NCI-H2227 treated with DMSO at 0.1 percent for 48 hours (cell line): ENCODE data around the gene CIDEA.

Source experiments
- DNase-seq: peaks from one replicate; lab custom pipeline; 2025; lab: John Stamatoyannopoulos, UW

Gene CIDEA

DNA sequence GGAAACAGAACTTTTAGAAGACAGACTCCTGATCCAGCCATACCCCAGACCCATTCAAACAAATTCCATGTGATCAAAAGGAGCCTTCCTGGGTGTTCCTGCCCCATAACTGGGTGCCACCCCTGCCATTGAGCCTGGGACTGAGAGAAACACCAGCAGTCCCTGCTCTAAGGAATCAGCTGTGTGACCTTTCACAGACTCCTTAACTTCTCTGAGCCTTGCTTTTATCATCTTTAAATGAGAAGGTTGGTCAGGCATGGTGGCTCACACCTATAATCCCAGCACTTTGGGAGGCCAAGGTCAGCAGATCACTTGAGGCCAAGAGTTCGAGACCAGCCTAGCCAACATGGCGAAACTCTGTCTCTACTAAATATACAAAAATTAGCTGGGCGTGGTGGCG is 20.6 kb downstream of the CIDEA start:
- DNase-seq: no peak

DNA sequence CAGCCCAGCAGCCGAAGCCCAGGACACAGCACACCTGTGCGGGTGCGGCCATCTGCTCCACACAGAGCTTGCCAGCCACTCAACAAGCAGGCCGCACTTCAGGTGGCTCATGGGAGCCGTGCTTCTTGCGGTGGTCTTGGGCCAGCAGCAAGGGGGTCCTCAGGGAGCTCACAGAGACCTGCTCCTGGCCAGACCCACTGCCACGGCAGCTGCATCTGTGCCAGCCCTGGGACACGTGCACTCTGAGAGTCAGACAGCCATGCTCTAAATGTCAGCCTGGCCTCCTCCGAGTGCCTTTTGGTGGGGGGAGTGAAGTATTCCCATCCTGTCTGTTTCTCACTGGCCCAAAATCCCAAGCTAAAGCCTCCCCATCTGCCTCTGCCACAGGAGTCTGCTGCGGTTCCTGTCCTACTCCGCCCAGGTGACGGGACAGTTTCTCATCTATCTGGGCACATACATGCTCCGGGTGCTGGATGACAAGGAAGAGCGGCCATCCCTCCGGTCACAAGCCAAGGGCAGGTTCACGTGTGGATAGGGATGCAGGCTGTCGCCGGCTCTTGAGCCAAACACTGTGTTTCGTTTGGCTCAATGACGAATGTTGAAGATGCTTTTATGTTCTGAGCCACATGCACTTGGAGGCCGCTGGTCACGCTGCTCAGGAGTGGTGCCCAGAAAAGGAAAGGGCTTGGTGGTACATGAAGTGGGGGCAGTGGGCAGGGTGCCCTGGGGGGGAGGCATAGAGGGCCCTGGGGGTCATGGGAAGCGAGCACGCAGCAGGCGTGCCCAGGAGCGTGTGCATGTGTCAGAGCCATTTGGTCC is 22.8 kb downstream of the CIDEA start:
- no peak for DNase-seq

DNA sequence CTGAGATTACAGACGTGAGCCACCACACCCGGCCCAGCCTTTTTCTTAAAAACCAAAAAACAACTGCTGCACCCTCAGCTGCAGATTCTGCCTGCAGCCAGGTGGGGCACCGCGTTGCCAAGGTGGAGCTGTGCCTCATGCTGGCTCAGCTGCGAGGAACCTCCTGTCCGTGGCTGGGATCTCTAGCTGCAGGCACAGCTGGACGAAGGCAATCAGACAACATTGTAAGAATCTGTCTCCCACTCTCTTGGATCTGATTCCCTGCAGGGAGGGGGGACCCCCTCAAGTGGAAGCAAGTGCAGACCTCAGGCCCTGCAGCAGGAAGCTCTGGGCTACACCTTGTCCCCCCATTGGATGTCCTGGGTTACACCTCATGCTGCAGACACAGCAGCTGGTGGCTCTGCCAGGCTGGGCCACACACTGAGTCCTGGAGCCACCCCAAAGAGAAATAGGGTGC is 24.1 kb downstream of the CIDEA start:
- no peak for DNase-seq

DNA sequence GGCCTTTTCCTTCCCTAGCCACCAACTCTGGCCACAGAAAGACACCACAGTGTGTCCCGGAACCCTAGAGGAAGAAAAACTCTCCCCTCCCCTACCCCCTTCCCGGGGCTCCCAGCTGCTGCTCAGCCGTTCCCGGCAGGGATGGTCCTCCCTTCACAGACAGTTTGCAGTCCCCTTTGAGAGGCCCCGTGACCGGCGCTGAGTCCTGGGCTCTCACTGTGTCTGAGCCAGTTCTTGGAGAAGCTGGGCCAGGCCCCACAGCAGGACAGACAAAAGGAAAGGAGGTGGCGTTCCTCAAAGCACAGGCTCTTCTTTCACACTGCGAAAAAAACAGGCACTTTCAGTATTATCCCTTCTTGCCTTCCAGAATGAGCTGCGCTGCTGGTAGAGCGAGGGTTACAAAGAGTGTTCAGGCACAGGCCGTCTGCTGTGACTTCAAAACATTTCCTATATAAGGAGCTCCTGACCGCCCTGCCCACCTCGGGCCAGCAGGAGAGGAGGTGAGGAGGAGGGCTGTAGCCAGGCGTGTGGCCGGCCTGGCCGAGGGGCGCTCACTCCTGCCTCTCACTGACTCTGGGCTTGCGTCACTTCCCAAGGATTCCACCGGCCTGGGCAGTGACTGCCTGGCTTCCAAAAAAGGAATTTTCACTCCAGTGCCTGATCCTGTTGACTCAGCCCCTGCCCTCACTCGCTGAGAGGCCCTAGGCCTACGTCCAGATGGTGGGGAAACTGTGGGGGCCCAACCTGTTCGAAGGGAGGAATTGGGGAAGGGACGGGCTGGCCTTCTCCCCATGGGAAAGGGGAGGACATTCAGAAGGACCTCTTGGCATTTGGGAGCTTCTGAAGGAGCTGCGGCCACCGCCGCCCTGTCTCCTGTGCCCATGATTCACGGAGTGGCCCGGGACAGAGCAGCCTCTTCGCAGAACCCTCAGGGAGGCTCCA is 24.9 kb downstream of the CIDEA start:
- no peak for DNase-seq

DNA sequence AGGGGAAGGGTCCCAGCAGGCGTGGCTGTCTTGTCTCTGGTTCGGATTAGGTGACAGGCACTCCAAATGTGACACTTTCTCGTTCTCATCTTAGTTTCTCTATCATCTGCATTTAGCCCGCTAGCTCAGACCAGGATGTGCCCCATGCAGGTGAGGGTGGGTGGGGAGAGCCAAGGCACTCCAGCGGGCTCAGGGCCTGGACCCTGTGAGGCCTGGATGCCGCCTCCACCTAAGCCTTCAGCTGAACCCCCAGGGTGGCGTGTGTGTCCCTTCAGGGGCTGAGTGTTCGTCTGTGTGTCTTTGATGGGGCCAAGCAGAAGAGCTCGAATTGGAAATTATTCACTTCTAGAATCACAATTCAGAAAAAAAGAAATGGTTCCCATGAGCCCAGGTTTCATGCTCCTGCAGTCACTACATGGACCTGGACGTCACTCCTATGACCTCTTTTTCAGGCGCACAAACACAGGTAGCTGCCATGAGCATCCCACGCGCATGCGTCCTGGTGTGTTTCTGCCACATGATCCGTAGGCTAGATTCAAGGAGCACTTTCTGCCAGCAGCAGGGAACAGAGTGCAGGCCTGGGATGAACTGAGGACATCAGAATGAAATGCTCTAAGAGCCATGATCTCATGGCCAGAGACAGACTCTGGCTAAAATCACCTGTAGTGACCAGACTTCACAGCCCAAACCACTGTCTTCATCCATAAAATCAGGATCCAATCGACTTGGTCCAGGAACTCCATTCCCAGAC is 25.8 kb downstream of the CIDEA start:
- DNase-seq: no peak

DNA sequence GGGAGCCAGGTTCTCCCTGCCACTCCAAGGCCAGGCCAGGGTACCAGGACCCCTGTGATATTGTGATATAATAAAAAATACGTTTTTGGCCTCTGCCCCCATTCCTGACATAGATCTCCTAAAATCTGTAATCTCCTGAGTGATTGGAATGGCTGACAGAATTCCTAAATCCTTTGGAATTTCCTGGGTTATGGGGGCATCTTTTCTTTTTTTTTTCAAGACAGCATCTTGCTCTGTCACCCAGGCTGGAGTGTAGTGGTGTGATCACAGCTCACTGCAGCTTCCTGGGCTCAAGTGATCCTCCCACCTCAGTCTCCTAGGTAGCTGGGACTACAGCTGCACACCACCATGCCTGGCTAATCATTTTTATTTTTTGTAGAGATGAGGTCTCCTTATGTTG is 27.7 kb downstream of the CIDEA start:
- DNase-seq: no peak

DNA sequence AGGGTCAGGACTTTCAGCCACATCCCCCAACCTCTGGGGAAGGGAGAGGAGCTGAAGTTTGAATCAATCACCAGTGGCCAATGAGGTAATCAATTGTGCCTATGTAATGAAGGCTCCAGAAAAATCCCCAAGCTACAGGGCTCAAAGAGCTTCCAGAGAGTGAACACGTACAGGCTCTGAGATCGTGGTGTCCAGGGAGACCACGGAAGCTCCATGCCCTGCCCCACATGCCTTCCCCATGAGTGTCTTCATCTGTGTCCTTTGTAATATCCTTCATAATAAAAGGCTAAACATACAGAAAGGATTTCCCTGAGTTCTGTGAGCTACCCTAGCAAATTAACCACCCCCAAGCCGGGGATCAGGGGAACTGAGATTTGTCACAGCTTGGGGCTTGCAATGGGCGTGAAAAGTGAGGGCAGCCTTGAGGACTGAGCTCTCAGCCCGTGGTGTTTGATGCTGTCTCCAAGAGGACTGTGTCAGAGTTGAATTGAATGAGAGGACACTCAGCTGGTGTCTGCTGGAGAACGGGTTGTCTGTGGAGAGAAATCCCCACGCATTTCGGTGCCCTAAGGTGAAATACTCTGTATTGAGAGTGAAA is 28.4 kb downstream of the CIDEA start:
- no peak for DNase-seq

DNA sequence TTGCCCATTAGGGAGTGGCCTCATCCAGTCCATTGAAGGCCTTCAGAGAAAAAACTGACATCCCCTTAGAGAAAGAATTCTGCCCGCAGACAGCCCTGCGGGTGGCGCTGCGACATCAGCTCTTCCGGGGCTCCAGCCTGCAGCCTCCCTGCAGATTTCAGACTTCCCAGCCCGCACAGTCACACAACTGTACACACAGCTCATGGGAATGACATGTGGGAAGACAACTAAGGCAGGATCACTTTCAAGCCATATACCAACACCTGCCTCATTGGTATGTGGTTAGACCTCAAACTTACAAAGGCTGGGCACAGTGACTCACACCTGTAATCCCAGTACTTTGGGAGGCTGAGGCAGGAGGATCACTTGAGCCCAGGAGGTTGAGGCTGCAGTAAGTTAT is 29.1 kb downstream of the CIDEA start:
- DNase-seq: no peak

DNA sequence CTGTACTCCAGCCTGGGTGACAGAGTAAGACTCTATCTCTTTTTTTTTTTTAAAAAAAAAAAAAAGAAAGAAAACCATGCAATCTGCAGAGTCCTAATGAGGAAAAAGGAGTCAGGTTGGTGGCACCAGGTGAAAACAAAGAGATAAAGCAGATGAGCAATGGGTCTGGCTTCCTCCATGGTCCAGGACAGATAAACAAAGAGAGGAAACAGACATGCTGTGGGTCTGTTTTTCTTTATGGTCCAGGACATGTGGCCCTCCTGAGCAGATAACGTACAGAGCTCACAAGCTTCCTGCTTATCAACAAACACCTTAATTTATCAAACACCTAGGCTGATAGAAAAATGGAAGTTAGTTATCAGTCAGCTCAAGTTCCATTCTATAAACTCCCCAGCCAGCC is 29.5 kb downstream of the CIDEA start:
- no peak for DNase-seq

DNA sequence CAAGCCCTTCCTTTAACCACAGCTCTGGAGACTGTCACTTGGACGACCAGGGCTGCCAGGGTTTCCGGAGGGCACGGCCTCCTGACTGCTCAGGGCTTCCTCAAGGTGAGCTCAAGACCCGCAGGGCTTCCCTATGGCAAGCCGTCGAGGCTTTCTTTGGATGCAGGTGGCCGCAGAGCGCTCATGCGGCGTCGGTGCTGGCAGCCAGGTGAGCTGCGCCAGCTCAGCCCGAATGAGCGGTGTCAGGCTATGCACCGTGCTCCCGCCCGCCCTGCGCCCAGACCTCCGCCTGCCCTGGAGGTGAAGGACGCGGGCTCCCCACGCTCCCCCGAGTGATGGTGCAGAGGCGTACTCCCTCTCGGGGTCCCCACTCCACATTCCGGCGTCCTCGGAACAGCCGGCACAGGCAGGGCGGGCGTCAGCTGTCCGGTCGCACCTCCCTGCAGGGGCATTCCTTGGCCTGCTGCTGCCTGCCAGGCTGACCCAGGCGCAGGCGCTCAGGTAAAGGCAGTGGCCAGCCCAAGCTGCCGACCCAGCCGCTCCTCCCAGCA is 33.0 kb downstream of the CIDEA start:
- DNase-seq: no peak

DNA sequence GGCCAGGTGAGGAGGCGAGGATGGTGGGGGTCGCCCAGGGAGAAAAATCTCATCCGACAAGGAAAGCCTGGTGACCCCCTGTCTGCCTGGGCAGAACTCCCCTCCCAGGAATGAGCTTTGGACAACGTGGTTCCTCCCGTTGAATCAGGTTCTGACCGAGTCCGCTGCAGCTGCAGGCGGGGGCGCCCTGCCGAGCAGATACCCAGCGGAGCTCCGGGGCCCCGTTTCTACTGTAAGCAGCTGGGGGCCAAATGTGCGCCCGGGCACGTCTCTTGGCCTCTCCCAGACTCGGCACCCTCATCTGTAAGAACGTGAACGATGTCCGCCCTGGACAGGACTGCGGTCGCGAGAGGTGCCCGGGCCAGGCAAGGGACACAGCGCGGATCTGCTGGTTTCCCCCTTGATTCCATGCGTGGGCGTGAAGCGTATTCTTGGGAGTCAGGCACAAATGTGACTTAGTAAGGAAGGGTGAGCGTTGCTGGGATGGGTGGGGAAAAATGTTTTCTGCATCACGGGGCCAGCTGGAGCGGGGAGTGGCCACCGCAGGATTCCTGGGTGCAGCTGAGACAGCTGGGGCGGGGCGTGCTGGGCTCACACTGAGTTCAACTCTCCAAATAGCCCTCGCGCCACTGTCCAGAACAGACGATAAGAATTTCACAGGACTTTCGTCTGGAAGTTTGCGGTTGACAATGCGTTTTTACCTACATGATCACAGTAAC is 33.7 kb downstream of the CIDEA start:
- no peak for DNase-seq

DNA sequence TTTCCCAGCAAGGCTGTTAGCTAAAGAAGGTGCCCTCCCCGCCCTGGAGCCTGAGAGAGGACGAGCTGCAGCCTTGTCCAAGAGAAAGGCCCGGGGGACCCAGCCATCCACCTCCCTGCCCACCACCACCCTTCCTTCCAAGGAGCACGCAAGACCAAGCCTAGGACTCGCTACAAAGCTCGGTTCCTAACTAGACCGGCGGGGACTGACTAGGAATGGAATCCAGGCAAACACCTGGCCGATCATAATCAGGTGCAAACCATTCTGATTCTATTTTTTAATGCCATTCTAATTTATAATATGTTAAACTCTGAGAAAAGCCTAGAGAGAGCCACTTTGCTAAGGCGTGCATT is 34.2 kb downstream of the CIDEA start:
- DNase-seq: no peak

DNA sequence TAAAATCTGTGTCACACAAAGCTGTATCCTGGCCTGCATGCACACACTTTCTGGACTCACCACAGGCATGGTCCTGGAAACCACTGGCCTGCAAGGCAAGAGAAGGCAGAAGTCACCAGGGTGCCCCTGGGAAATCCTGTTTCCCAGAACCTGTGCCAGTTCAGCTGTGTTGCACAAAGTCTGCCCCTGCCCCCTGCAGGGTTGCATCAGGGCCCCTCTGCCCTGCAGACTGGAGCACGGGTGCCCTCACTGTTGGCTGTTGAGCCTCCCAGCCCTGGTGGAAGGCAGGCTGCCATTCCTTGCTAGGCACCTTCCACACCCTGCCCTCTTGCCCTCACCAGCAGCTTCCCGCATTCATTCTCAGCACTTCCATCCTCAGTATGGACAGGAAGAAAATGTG is 35.9 kb downstream of the CIDEA start:
- no peak for DNase-seq

DNA sequence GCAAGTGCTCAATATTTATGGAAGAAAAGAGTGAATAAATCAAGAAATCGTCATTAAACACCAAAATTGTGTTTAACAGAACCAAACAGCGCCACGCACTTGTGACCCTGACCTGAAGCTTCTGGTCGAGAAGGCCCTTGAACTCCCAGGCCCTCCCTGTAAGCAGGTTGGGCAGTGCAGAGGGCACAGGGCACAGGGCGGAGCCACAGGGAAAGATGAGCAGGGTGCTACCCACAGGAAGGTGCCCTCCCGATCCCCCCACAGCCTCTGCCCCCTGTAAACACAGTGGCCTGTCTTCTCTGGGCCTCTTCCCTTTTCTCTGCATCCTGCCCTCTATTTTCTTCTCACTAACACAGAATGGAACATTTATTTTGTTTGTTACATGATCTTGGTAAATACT is 37.0 kb downstream of the CIDEA start:
- no peak for DNase-seq

DNA sequence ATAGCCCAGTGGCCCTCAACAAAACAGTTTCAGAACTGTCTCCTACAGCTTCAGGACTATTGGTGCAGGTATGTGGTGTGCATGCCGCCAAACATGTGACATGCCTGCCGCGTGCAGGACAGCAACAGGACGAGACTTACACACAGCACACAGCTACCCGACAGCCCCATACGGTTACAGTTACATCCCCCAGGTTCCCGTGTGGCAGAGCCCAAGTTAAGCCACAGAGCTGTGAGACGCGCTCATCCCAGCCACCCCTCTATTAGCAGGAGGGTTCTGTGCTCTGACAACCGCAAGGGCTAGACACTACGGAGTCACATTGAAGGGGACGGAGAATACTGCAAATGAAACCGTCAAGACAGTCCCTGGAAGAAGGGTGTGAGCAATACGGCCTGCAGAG is 37.5 kb downstream of the CIDEA start:
- DNase-seq: no peak

DNA sequence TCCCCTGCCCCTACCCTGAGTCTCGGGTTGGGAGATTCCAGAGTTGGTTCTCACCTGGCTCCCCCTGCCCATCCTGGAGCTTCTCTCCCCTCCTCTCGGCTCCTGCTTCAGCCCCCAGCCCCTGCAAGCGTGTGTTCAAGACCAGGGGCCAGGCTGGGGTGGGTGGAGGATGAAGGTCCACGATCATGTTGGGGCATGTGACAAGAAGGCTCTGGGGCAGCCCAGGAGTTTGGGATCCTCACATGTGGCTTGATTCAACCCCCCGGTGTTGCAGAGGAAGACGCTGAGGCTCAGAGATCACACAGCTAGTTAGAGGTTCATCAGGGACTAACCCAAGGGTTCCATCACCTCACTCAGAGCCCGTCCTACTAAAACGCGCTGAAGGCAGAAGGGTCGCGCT is 39.7 kb downstream of the CIDEA start:
- DNase-seq: no peak

DNA sequence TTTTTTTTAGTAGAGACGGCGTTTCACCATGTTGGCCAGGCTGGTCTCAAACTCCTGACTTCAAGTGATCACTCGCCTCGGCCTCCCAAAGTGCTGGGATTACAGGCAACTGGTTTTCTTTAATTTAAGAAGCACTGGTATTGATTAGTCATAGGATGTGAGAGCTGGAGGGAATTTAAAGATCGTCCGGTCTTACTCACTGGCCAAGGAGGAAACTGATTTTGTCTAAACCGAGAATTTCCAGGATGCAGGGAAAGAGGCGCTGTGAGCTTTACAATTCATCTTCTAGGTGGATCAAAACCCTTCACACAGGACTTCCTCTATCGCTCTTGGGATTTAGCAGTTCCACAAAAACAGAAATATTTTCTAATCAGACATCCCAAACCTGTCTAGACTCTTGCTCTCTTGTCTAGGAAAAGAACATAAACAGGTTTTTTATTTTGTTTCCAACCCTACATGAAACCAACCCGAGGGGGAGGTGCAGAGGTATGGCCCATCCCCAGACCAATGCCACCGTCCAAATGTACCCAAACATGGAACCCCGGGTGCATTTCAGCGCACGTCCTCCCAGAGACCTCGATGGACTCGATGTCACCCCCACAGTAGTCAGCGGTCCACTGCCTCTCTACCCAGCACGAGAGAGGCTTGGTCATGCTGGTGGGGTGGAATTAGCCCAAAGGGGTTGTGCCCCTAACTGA is 41.4 kb downstream of the CIDEA start:
- no peak for DNase-seq

DNA sequence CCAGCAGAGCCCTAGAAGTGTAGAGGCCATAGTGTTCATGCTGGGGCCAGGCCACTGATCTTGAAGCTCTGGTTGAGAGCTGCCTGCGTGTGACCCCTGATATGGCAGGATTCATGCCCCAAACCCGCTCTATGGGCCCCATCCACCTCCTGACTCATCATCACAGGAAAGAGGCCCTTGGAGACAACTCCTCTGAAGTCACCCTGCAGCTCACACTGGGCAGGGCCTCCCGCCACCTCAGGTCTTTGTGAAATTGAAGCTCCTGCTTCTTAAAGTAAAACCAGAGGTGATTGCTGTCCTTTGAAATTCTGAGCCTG is 41.9 kb downstream of the CIDEA start:
- no peak for DNase-seq

DNA sequence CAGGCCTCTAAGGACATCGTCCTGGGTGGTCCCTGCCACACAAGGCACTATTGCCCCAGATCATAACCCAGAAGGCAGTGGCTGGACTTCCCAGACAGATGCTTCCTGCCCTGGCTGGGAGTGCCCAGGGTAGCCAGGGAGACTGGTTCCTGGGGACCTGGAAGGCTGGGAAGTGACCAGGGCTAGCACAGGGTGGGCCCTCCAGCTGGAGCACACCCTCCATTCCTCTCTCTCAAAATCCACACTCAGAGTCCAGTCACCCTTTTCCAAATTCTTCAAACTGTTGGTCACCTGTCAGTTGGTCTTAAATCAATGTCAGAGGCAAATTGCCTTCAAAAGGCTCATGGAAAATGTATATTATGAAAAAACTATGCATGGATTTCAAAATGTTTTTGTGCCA is 42.3 kb downstream of the CIDEA start:
- DNase-seq: no peak

DNA sequence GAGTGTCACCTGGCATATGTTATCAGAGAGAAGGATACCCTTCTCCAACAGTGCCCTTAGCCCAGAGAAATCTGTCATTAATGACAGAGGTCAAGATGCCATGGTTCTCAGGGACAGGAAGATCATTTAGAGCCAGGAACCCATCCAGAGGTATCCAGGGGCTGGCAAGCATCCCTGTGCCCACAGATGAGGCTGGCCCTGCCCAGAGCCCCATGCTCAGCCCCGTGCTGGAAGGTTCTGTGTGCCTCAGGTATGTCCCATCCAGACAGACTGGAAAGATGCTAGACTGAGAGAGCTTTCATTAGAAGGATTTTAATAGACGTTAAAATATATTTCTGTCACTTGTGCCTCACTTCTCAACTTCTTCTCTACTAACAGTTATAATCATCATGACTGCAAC is 45.7 kb downstream of the CIDEA start:
- no peak for DNase-seq
